Astrocyte (in vitro differentiated cells and primary cell): ENCODE results near the gene ETS1. TPM values are rescaled to one million over a fixed set of nuclear protein-coding genes. Genes with fewer than 3 reads are reported as not detected.

Source experiments
- DNase-seq: peaks from one replicate; pipeline ENCODE4 v3.0.0-alpha.2; 2010; ENCODE audit warnings: low read depth
- FAIRE-seq: peaks from 2 replicates; lab custom pipeline; 2011; peaks lifted over from hg19 to GRCh38; lab: Jason Lieb, UNC
- H2AFZ ChIP-seq: 2 replicates; pipeline ENCODE4 v1.6.0; 2012; ENCODE audit warnings: low read depth, low read length, inconsistent platforms
- H3K27ac ChIP-seq: 2 replicates; pipeline ENCODE4 v1.5.1; 2011; ENCODE audit warnings: low read depth, low read length, inconsistent platforms
- H3K27me3 ChIP-seq: 2 replicates; pipeline ENCODE4 v1.6.0; 2011; ENCODE audit warnings: low read length, inconsistent platforms; ENCODE audit not compliant: insufficient read depth
- H3K36me3 ChIP-seq: 2 replicates; pipeline ENCODE4 v1.5.1; 2011; ENCODE audit warnings: low read length, inconsistent platforms; ENCODE audit not compliant: insufficient read depth
- H3K4me1 ChIP-seq: 2 replicates; pipeline ENCODE4 v1.5.1; 2011; ENCODE audit warnings: low read length, inconsistent platforms; ENCODE audit not compliant: insufficient read depth
- H3K4me2 ChIP-seq: 2 replicates; pipeline ENCODE4 v1.6.0; 2012; ENCODE audit warnings: low read length, inconsistent platforms
- H3K4me3 ChIP-seq: 2 replicates; pipeline ENCODE4 v1.5.1; 2011; ENCODE audit warnings: low read depth, mild to moderate bottlenecking, low read length, inconsistent platforms; ENCODE audit not compliant: insufficient read depth
- H3K79me2 ChIP-seq: 2 replicates; pipeline ENCODE4 v1.6.0; 2012; ENCODE audit warnings: mild to moderate bottlenecking, low read length, inconsistent platforms; ENCODE audit not compliant: insufficient read depth
- H3K9ac ChIP-seq: 2 replicates; pipeline ENCODE4 v1.6.0; 2012; ENCODE audit warnings: mild to moderate bottlenecking, low read length, inconsistent platforms
- H3K9me3 ChIP-seq: 2 replicates; pipeline ENCODE4 v1.5.1; 2012; ENCODE audit warnings: low read depth, mild to moderate bottlenecking, low read length, inconsistent platforms; ENCODE audit not compliant: insufficient read depth
- H4K20me1 ChIP-seq: 2 replicates; pipeline ENCODE4 v1.6.0; 2012; ENCODE audit warnings: low read length, inconsistent platforms; ENCODE audit not compliant: insufficient read depth
- H3K27ac Mint-ChIP-seq: one replicate; pipeline ENCODE4 v1.8.0; 2021; ENCODE audit warnings: mild to moderate bottlenecking, mixed read lengths; ENCODE audit not compliant: unreplicated experiment
- H3K27me3 Mint-ChIP-seq: one replicate; pipeline ENCODE4 v1.8.0; 2021; ENCODE audit warnings: low read depth, mixed read lengths; ENCODE audit not compliant: unreplicated experiment
- H3K36me3 Mint-ChIP-seq: one replicate; pipeline ENCODE4 v1.8.0; 2021; ENCODE audit warnings: low read depth, mixed read lengths; ENCODE audit not compliant: unreplicated experiment
- H3K4me1 Mint-ChIP-seq: one replicate; pipeline ENCODE4 v1.8.0; 2021; ENCODE audit warnings: low read depth, mixed read lengths; ENCODE audit not compliant: unreplicated experiment
- H3K4me3 Mint-ChIP-seq: one replicate; pipeline ENCODE4 v1.8.0; 2021; ENCODE audit warnings: mild to moderate bottlenecking, moderate library complexity, mixed read lengths; ENCODE audit not compliant: unreplicated experiment
- H3K9me3 Mint-ChIP-seq: one replicate; pipeline ENCODE4 v1.8.0; 2021; ENCODE audit warnings: mild to moderate bottlenecking, mixed read lengths; ENCODE audit not compliant: unreplicated experiment
- EZH2 ChIP-seq: IDR thresholded peaks from 2 replicates; pipeline ENCODE4 v1.6.1; 2012; ENCODE audit warnings: mild to moderate bottlenecking, low read length, inconsistent platforms; ENCODE audit not compliant: insufficient read depth
- total RNA-seq: library from RNA; stranded (reverse); gene quantifications from 2 replicates; pipeline ENCODE4 v1.2.1, GENCODE V29; 2021
- TF ChIP-seq, protein P1 (sequence below): IDR thresholded peaks from 2 replicates; pipeline ENCODE4 v1.5.1; 2011; ENCODE audit warnings: low read depth, mild to moderate bottlenecking, inconsistent platforms, low read length, moderate library complexity; ENCODE audit not compliant: insufficient read depth

Gene ETS1
- total RNA-seq, 1 donor from 2014 or later: 107 TPM

DNA sequence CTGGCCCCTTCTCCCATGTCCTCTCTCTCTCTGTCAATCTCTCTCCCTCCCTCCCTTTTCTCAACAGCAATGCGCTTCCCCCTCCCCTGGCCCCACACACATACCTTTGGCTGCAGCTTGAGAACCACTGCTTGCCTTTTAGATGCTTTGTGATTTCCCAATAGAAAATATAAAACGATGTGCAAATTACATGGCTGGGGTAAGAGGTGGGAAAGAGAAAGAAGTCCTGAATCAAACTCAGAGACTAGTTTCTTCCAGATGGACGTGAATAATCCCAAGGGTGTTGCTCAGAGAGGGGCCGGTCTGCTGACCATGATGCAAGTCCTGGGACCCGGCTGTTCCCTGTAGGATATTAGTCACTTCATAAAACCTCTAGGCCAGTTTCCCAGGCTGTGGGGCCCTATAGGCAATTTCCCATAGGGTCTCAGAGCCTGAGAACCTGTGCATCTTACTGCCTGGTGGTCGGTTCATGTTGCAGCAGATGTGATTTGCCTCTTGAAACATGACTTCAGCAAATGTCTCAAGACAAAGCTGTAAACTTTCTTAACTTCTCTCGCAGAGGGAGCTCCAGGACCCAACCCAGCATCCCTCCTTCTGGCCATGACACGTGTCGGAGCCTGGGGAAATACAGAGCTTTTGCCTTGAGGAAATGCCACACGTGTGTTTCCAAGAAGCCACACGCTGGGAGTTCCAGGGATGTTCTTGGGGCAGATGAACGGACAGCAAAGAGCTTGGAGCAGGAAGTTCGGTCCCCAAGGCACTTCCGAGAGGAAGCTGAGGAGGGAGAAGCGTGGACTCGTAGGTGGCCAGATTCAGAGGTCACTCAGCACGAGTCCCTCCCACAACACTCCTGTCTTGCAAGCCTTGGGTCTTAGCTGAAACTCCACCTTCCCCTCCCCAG is 34.5 kb upstream of the ETS1 start:
- H3K36me3 Mint-ChIP-seq: peaks cover 4% of the 10 kb centered on the region
- no peak overlapping the region for H3K4me3 ChIP-seq
- H4K20me1 ChIP-seq: no peaks in the 10 kb centered on the region
- no peaks in the 10 kb centered on the region for H3K9me3 Mint-ChIP-seq
- H3K27ac ChIP-seq: peak overlapping the region; percentile 33
- peak overlapping the region; percentile 4 for H3K4me3 Mint-ChIP-seq
- H3K9me3 ChIP-seq: no peaks in the 10 kb centered on the region
- peaks cover 6% of the 10 kb centered on the region for H3K4me1 ChIP-seq
- peak overlapping the region; percentile 45 for H3K4me2 ChIP-seq
- H3K36me3 ChIP-seq: no peaks in the 10 kb centered on the region
- DNase-seq: peak; percentile 71
- peaks cover 21% of the 10 kb centered on the region for H3K27me3 Mint-ChIP-seq
- H3K27me3 ChIP-seq: no peaks in the 10 kb centered on the region
- no peak for FAIRE-seq
- peak overlapping the region; percentile 77 for H3K27ac Mint-ChIP-seq
- H3K4me1 Mint-ChIP-seq: peaks cover 19% of the 10 kb centered on the region
- no peak for TF ChIP-seq EZH2
- H3K79me2 ChIP-seq: no peaks in the 10 kb centered on the region
- peak overlapping the region; percentile 2 for H2AFZ ChIP-seq
- H3K9ac ChIP-seq: peak overlapping the region; percentile 44

DNA sequence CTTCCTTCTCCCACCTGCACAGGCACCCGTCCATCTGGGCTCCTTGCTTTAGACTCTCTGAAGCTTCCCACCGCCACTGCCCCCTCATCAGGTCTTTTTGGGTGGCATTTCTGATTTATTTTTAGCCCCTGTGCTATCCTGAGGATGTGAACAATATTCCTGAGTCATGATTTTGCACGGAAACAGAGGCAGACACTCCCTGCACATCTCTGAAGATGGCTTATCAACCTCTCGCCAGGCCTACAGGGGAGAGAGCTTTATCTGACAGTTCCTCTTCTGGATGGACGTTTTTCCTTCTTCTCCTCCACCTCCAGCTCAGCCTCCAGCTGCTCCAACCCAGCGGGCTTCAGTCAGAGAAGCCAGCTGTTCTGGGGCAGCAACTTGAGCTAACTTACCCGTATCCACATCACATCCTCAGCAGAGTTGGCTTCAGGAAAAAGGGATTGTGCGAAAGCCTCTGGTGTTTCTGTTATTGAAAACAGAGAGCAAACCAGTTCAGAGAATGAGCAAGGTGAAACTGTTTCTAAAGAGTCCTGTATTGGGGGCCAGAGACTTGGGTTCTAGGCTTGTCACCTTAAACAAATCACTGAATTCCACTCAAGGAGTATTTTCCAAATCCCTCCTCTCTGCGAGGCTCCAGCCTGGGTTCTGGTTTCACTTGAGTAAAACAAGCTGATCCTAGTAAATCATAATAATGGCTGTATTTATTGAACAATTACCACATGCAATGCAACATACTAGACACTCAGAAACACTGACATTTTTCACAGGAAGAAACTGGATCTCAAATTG is 33.1 kb upstream of the ETS1 start:
- Histone ChIP-seq H3K27ac (peak overlapping the region; percentile 4), H3K27me3 (no peaks in the 10 kb centered on the region), H3K9me3 (no peaks in the 10 kb centered on the region), H3K79me2 (no peaks in the 10 kb centered on the region), H4K20me1 (no peaks in the 10 kb centered on the region), H3K4me1 (peaks cover 6% of the 10 kb centered on the region), H3K4me2 (no peak overlapping the region), H3K36me3 (no peaks in the 10 kb centered on the region), H3K9ac (no peak overlapping the region), H3K4me3 (no peak overlapping the region), H2AFZ (no peak overlapping the region)
- FAIRE-seq (peak; percentile 52), DNase-seq (no peak)
- H3K27me3 Mint-ChIP-seq: peaks cover 25% of the 10 kb centered on the region
- H3K4me1 Mint-ChIP-seq: peaks cover 19% of the 10 kb centered on the region
- no peak for TF ChIP-seq EZH2
- TF ChIP-seq, protein P1, sequence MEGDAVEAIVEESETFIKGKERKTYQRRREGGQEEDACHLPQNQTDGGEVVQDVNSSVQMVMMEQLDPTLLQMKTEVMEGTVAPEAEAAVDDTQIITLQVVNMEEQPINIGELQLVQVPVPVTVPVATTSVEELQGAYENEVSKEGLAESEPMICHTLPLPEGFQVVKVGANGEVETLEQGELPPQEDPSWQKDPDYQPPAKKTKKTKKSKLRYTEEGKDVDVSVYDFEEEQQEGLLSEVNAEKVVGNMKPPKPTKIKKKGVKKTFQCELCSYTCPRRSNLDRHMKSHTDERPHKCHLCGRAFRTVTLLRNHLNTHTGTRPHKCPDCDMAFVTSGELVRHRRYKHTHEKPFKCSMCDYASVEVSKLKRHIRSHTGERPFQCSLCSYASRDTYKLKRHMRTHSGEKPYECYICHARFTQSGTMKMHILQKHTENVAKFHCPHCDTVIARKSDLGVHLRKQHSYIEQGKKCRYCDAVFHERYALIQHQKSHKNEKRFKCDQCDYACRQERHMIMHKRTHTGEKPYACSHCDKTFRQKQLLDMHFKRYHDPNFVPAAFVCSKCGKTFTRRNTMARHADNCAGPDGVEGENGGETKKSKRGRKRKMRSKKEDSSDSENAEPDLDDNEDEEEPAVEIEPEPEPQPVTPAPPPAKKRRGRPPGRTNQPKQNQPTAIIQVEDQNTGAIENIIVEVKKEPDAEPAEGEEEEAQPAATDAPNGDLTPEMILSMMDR: no peak
- H3K4me3 Mint-ChIP-seq: no peak overlapping the region
- H3K27ac Mint-ChIP-seq: no peak overlapping the region
- no peaks in the 10 kb centered on the region for H3K9me3 Mint-ChIP-seq
- H3K36me3 Mint-ChIP-seq: peaks cover 4% of the 10 kb centered on the region

DNA sequence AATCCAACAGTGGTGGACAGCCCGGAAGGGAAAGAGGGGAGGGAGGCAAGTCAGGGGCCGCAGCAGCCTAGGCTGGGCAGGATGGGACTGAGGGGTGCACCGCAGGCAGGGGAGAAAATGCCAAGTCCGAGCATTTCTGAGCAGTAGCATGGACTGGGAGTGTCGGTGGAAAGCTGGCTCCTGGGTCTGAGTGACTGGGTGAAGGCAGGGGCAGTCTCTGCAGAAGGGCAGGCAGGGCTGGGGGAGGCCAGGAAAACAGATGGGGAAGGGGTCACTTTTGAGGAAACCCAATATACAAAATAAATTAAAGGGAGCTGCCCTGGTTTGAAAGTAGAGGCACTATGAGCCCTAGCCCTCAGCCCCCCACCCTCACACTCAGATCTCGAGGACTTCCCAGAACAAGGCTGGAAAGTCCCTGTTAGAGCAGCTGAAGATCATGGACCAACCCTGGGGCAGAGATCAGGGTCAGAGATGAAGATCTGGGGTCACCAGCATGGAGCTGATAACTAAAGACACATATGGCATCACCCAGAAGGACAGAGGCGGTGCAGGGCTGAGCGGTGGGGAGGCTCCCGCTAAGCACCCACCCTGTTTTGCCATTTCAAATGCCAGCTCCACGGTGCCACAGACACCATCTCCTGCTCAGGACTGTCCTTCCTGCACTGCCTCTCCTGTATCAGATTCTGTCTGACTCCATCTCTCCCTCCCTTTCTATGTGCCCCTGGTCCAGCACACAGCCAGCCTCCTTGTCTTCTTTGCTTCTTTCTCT is 32.4 kb upstream of the ETS1 start:
- Mint-ChIP-seq H3K9me3 (no peaks in the 10 kb centered on the region), H3K27ac (no peak overlapping the region), H3K27me3 (peaks cover 27% of the 10 kb centered on the region), H3K4me3 (no peak overlapping the region), H3K36me3 (peaks cover 6% of the 10 kb centered on the region), H3K4me1 (peaks cover 19% of the 10 kb centered on the region)
- no peaks in the 10 kb centered on the region for H3K27me3 ChIP-seq
- no peak for DNase-seq
- no peak overlapping the region for H3K27ac ChIP-seq
- TF ChIP-seq, protein P1: no peak
- no peak for TF ChIP-seq EZH2
- H3K4me2 ChIP-seq: no peak overlapping the region
- peaks cover 6% of the 10 kb centered on the region for H3K4me1 ChIP-seq
- no peaks in the 10 kb centered on the region for H3K36me3 ChIP-seq
- FAIRE-seq: no peak
- H4K20me1 ChIP-seq: no peaks in the 10 kb centered on the region
- H3K79me2 ChIP-seq: no peaks in the 10 kb centered on the region
- no peak overlapping the region for H2AFZ ChIP-seq
- H3K4me3 ChIP-seq: no peak overlapping the region
- H3K9ac ChIP-seq: no peak overlapping the region
- H3K9me3 ChIP-seq: no peaks in the 10 kb centered on the region
